GM19455 (cell line): ENCODE data around the gene GPS1.

Experiments used
- ATAC-seq: cut with Tn5 transposase; IDR thresholded peaks from one replicate; pipeline ENCODE4 v1.9.1; 2021; ENCODE audit not compliant: unreplicated experiment

The GPS1 gene

DNA sequence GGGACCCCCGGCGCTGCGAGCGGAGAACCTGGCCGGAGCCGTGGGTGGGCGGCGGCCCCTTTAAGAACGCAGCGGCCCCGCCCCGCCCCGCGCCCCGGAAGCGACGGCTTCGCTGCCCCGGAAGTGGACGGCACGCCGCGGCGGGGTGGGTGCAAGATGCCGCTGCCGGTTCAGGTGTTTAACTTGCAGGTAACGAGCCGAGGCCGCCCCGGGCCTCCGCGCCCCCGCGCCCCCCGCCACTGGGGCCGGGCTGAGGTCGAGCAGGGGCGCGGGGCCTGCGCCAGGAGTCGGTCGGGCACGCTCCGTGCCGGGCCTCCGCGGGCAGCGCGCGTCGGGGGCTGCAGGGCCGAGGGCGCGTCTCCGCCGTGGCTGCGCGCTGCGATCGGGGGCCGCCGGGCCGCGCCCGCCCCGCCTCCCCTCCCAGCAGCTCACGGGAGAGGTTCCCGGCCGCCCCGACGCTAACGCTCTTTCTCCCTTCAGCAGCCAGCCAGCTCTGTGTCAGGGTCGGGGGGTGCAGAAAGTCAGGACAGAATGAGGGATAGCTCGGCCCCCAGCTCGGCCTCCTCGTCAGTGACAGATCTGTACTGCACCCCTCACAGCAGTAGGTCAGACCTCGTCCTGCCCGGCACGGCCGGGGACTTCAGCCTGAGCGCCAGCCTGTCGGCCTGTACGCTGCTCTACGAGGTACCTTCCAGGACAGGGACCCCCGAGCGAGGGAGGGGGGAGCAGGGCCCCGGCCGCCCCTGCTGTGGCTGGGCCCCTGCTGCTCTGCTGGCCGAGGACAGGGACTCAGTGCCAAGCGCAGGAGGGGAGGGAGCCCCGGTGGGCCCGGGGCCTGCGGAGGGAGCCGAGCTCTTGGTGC is at the start of gene GPS1, which contains the start of gene RFNG:
Gene GPS1, plus strand, starts transcription at position 123 of the 862 bp plus-strand sequence. Its CDS starts 34 bp downstream, at position 157.
Gene RFNG, minus strand, starts transcription at position 36 of the 862 bp plus-strand sequence. CDS start 45 bp downstream, outside the sequence.
- ATAC-seq, result peak; percentile 74

DNA sequence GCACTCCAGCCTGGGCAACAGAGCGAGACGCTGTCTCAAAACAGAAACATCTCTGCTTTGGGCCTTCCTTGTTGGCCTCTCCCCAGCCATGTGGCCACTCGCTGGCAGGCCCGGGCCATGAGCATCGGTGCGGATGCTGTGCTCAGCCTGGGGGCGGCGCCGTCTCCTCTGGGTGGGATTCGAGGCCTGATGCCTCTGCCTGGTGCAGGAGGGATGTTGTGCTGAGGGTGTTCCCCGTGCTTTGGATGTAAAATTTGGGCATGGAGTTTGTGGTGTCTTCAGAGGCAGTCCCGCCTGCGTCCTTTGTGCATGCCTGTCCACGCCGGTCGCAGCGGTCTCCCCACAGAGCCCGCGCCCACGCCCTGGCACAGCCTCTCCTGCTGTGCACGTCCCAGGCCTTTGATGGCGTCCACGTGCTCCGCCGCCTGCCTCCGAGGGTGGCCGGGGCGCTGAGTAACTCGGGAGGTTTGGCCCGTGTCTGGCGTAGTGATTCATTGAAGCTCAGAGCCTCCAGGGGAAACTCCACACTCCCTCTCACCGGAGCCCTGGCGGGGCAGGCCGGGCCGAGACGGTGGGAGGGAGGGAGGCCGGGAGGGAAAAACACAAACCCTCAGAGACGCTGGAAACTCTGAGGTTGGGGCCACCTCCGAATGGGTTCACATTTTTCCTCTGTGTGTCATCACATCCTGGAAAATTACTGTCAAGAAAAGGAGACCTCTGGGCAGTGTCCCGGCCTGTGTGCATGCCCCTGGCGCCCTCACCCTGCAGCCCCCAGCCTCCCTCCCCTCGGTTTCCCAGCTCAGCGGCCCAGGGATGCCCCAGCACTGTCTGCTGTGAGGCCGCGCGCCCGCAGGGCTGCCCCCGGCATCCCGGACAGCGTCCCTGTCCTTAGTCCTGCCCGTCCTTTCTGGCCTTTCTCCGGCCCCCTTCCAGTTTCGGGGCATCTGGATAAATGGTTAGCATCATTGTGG is 48.0 kb upstream of the GPS1 start:
- no peak for ATAC-seq

- no peak for ATAC-seq
These were observed 46.9 kb upstream of the GPS1 start for GRCh38 chr17:82004517-82005455.

- no peak for ATAC-seq
These were observed 45.9 kb upstream of the GPS1 start for GRCh38 chr17:82005701-82006348.

DNA sequence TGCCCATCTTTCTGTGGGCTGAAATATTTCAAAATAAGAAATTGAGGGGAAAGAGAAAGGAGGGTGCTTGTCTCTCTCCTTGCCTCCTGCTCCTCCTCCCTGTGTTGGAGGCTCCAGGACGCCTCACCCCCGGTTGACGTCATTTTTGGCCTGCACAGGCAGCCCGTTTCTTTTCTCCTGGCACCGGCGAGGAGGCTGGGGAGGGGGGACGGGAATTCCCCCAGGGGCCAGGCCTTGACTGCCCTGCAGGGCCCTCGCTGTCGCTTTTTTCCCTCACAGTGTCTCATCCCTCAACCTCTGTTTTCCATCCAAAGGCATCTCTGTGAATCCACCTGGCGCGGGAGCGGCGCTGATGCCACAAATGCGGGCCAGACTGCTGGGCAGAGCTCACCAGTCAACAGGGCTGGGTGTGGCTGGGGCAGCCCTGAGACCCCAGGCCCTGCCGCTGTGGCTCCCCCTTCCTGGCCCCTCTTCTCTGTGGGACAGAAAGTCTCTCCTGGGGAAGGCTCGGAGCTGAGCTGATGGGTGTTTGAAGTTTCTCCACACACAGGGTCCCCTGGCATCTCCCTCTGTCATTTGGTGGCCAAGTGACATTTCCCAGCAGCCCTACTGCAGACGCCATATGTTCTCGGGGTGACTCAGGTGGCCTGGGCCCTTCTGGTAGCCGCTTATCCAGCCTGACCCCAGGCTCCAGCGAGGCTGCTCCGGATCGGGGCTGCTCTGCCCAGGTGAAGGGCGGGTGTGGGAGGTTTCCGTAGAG is 45.0 kb upstream of the GPS1 start:
- ATAC-seq, result no peak

- ATAC-seq, result no peak
These were observed 44.5 kb upstream of the GPS1 start for GRCh38 chr17:82007228-82007494.

- no peak for ATAC-seq
These were observed 44.0 kb upstream of the GPS1 start for GRCh38 chr17:82007495-82008257.

- ATAC-seq, result no peak
These were observed 43.3 kb upstream of the GPS1 start for GRCh38 chr17:82008258-82008940.

GRCh38 chr17:82008941-82009405 is 42.7 kb upstream of the GPS1 start:
- ATAC-seq, result no peak

DNA sequence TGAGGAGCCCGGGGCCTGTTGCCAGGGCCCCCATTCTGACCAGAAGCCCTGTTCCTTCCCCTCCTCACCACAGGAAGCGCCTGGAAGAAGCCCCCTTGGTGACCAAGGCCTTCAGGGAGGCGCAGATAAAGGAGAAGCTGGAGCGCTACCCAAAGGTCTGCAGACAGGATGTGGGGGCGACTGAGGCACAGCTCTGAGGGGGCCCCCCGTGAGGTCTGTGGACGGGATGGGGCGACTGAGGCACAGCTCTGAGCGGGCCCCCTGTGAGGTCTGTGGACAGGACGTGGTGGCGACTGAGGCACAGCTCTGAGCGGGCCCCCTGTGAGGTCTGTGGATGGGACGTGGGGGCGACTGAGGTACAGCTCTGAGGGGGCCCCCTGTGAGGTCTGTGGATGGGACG is 42.3 kb upstream of the GPS1 start:
- ATAC-seq, result no peak

DNA sequence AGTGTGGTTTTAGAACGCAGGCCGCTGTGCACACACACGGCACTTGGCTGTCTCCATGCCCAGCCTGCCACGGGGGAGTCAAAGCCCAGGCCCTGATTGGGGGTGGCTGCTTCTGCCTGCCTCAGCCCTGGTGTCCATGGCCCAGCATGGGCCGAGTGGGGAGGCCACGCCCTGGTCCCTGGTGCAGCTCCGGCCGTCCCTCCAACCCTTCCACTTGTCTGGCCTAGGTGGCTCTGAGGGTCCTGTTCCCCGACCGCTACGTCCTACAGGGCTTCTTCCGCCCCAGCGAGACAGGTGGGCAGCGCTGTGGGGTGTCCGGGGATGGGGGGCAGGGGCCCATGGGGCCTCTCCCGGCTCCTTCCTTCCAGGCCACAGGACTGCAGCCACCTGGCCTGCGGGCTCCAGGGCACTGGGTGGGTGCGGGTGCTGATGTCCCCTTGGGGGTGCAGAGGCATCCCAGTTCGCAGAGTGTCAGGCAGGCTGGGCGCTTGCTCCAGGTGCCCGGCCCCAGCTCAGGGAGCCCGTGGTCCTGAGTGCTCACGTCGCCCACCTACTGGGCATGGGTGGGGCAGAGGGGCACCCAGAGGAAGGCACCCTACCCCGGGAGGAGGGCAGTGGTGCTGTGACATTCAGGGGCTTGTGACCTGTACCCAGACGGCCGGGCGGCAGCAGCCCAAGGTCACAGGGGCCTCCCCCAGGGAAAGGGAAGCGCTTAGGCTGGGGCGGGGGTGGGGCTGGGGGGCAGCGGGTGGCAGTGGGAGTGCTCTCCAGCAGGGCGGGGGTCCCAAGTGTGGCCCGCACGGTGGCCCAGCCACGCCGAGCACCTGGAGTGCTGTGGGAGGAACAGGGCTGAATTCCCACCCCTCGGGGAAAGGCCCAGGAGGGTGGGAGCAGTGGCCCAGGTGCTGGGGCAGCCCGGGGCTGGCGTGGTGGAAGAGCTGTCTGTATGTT is 40.8 kb upstream of the GPS1 start:
- ATAC-seq, result no peak

GRCh38 chr17:82011617-82012187 is 40.0 kb upstream of the GPS1 start:
- ATAC-seq, result no peak

- no peak for ATAC-seq
These were observed 39.4 kb upstream of the GPS1 start for GRCh38 chr17:82012261-82012639.

GRCh38 chr17:82012640-82013295 is 38.9 kb upstream of the GPS1 start:
- ATAC-seq, result no peak

GRCh38 chr17:82013341-82013740 is 38.4 kb upstream of the GPS1 start:
- ATAC-seq, result no peak

DNA sequence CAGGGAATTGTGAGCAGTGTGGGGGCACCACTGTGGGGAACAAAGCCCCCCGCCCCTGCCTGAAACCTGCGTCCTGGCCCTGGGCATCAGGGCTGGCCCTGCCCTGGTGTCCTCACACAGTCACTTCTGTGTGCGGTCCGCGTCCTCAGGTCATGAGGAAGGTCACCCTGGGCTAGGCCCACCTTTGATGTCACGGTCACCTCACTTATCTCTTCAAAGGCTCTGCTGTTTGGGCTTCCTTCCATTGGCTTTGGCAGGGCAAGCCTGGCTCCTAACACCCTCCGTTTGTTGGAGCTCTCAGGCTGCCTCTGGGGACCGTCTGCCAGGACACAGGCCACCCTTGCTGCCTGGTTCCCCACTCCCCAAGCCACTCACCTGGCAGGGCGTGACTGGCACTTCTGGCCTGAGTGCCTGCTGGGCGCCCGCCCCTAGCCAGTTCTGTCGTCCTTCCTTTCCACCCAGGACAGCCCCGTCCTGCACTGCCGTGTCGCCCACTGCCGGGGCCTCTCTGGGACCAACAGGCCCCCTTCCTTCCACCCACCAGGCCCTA is 37.9 kb upstream of the GPS1 start:
- no peak for ATAC-seq
